NCI-H2196 (cell line): Measurements from ENCODE around the gene BCL2L1.

ENCODE experiments used
- DNase-seq: peaks from one replicate; lab custom pipeline; 2025; ENCODE audit not compliant: unreplicated experiment; lab: John Stamatoyannopoulos, UW

The BCL2L1 gene

GRCh38 chr20:31694842-31695593, 27.6 kb downstream of the BCL2L1 start:
- DNase-seq: no peak

GRCh38 chr20:31693987-31694661, 28.5 kb downstream of the BCL2L1 start:
- DNase-seq: peak; percentile 36

GRCh38 chr20:31693402-31693801, 29.3 kb downstream of the BCL2L1 start:
- no peak for DNase-seq

GRCh38 chr20:31691646-31692275, 30.9 kb downstream of the BCL2L1 start:
- no peak for DNase-seq

- DNase-seq: no peak
These were observed 32.5 kb downstream of the BCL2L1 start for GRCh38 chr20:31690124-31690666.

- no peak for DNase-seq
These were observed 33.5 kb downstream of the BCL2L1 start for GRCh38 chr20:31689141-31689540.

- no peak for DNase-seq
These were observed 34.9 kb downstream of the BCL2L1 start for GRCh38 chr20:31687777-31688176.

- DNase-seq: no peak
These were observed 36.6 kb downstream of the BCL2L1 start for GRCh38 chr20:31685853-31686643.

GRCh38 chr20:31684153-31685015, 38.3 kb downstream of the BCL2L1 start:
- peak; percentile 80 for DNase-seq

- no peak for DNase-seq
These were observed 39.7 kb downstream of the BCL2L1 start for GRCh38 chr20:31682927-31683326.

GRCh38 chr20:31682352-31682751, 40.3 kb downstream of the BCL2L1 start:
- DNase-seq: no peak

GRCh38 chr20:31681769-31682168, 40.9 kb downstream of the BCL2L1 start:
- DNase-seq: no peak

GRCh38 chr20:31681128-31681727, 41.4 kb downstream of the BCL2L1 start:
- DNase-seq: no peak

- no peak for DNase-seq
These were observed 42.2 kb downstream of the BCL2L1 start for GRCh38 chr20:31680286-31681127.

- no peak for DNase-seq
These were observed 43.0 kb downstream of the BCL2L1 start for GRCh38 chr20:31679357-31680285.

- DNase-seq: no peak
These were observed 44.0 kb downstream of the BCL2L1 start for GRCh38 chr20:31678389-31679356.
